NCI-H524 (cell line): ENCODE measurements around the gene HOXA3.

Source experiments
- DNase-seq, 2 experiments: peaks; one replicate each; lab custom pipeline; 2025; lab: John Stamatoyannopoulos, UW

The HOXA3 gene

GRCh38 chr7:27189295-27189996, 37.1 kb upstream of the HOXA3 start:
- DNase-seq = no peak

GRCh38 chr7:27188386-27189294, 36.3 kb upstream of the HOXA3 start:
- DNase-seq = no peak

DNA sequence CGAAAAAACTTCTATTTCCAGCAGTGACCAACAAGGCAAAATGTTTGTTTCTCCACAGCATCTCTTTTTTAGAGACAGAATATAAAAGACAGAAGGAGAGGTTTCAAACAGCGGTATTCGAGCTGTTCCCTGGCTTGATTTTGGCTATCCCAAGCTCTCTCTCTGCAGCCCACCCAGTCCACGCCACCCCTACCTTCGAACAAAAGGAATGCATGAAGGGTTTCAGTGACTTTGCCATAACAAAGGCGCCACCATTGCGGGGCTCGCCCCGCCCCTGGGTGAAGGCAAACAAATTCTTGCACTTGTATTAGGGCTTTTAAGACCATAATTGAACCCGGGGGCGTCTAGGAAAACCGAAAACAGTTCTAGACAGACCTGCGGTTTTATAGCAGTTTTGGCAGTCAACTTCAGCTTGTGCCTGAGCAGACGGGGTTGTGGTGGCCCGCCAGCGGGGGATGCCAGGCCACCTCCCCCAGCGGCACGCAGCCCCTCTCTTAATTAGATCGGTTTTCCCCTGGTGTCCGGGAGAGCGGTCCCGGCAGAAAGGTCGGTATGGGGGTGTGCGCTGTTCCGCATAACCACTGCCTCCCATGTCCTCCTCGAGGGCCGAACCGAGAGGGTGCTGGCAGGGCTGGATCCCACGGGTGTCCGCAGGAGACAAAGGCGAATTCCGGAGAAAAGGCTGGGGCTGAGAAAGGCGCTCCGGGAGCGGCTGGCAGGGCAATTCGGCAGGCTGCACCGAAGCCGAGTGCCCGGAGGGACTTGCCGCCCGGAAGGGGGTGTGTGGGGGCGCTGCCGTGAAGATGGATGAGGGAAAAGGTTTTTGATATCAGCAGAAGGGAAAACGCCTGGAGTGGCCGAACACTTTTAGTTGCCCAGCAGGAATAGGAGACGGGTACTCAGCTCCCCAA, 35.3 kb upstream of the HOXA3 start:
- no peak for DNase-seq

DNA sequence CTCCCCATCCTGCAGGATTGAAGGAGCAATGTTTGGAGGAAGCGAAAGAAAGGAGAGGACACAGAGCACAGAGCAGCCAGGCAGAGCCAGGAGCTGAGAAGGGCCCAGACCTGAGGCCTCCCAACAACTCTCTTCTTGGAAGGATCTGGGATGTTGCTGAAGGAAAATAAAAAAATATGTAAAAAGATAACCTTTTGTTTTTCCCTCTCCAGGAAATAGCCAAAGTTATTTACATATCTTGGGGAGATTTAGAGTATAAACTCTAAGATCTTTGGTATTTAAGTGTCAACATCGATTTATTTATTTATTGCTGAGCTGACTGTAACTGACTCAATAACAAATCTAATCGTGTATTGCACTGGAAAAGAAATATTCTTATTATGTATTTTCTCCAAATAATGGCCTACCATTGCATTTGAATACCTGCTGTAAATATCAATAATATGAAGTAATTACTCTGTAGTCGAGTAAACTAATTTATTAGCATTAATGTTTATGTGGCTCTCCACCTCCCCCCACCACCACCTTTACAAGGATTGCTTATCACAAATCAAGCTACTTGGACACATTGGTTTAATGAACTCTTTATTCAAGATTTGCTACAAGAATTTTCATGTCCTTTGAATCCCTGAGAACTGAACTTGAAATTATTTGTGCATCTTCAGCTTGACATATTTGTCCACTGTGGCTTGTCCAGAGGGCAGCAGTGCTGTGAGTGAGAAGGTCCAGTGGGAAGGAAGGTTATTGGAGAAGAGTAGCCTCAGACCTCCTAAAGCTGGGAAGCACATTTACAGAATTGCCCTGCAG, 34.5 kb upstream of the HOXA3 start:
- no peak for DNase-seq

DNA sequence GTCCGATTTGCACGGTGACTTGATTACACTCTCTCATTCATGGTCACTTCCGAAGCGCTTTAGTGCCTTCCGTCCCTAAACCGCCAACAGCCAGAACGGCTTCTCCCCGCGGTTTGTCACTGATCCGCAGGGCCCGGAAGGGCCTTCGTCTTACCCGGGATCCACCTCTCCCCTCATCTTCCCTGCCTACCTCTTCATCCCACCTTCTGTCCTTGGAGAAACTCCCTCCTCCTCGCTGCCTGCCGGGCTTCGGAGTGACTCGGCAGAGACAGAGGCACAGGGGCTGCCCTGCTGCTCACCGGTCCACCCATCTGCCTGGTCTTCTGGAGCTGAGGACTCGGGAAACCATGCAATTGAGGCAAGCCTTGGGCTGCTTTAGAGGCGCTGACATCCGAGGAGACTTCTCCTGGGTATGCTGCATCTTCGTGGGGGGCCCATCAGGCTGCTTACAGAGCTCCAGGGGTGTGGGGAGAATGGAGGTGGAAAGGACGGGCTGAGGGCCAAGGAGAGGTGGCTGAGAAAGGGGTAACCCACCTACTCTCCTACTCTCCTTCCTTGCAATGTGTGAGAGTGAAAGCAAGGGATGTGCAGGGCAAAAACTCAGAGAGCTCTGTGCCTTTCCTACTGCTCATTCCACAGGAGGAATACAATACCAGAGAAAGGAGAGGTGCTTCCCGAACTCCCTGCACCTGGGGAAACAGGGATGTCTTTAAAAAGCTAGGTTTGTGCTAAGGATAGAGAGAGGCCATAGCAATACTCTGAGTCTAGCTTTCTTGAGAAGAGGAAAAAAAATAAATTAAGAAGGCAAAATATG, 33.7 kb upstream of the HOXA3 start:
- DNase-seq = no peak

- DNase-seq = peak in 1 of 2 experiments; percentile 55
Observed at GRCh38 chr7:27185013-27185853, 32.9 kb upstream of the HOXA3 start, which contains the start of gene HOXA11. Gene HOXA11 (minus strand): TSS chr7:27185232. CDS start chr7:27185144, 88 bp downstream.

DNA sequence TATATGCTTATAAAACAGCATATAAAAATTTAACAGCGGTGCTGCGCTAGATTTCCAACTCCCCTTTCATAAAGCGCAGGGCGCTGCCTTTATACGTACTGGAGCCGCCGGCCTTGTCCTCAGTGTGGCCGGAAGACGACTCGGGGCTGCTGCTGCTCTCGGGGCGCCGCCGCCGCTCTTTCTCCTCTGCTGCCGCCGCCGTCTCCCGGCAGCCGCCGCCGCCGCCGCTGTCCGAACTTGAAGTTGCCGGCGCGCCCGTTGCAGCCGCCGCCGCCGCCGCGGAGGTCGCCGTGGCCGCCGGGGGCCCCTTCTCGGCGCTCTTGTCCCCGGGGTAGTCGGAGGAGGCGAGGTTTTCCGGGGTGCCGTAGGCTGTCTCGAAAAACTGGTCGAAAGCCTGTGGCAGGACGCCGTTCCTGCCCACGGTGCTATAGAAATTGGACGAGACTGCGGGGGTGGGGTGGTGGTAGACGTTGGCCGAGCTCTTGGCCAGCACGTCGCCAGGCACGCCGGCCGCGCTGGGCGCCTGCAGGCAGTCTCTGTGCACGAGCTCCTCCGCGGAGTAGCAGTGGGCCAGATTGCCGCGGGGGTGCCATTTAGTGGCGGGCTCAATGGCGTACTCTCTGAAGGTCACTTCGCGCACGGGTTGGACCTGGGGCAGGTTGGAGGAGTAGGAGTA, 32.1 kb upstream of the HOXA3 start:
- peak in 1 of 2 experiments; percentile 54 for DNase-seq

DNA sequence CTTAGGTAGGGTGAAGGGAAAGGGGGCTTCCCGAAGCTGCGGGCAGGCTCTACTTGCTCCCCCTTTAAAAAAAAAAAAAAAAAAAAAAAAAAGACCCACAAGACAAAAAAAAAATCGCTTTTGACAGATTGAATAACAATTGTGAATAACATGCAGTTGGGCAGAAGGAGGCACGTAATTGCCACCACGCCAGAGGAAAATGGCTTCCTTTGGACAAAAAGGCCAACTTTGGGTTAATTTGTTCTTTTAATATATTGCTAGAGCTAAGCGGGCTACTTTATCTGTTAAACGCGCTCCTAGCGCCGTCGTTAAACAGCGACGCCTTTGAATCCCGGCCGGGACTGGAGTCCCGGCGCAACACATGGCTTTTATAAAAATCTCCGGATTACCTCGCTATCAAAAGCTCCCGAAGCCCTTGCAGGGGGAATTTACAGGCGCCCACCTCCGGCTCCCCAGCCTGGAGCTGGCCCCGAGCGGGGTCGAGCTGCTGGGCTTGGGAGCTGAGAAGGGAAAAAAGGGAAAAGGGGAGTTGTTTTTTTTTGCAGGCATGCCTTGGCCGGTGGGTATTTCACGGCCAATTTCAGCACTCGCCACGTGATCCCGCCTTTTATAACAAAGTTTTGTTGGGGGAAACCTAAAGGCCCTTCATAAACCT, 31.4 kb upstream of the HOXA3 start:
- peak in 1 of 2 experiments; percentile 37 for DNase-seq

- peak; percentile 20 to 48 for DNase-seq
Observed at GRCh38 chr7:27182861-27183681, 30.7 kb upstream of the HOXA3 start.

- no peak for DNase-seq
Observed at GRCh38 chr7:27182285-27182841, 30.0 kb upstream of the HOXA3 start.

DNA sequence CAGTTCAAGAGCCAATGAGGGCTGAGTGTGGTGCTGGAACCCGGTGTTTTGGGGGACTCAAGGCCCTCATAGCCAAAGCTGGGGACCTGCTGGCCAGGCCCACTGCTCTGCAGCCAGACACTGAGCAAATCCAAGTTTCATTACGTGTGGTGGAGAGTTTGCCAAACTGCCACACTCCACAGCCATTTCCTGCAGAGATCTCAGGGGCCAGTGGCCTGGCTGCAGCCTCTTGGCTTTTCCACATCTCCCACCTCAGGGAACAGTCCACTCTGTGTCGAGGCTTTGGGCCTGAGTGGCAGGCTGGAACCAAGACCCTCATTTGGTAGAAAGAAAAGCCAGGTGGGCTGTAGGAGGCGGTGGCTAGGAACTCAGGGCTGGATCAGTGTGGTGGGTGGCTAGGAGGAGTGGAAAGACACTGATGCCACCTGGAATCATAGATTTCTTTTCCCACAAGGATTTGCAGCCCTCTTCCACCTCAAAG, 29.5 kb upstream of the HOXA3 start:
- DNase-seq = no peak

DNA sequence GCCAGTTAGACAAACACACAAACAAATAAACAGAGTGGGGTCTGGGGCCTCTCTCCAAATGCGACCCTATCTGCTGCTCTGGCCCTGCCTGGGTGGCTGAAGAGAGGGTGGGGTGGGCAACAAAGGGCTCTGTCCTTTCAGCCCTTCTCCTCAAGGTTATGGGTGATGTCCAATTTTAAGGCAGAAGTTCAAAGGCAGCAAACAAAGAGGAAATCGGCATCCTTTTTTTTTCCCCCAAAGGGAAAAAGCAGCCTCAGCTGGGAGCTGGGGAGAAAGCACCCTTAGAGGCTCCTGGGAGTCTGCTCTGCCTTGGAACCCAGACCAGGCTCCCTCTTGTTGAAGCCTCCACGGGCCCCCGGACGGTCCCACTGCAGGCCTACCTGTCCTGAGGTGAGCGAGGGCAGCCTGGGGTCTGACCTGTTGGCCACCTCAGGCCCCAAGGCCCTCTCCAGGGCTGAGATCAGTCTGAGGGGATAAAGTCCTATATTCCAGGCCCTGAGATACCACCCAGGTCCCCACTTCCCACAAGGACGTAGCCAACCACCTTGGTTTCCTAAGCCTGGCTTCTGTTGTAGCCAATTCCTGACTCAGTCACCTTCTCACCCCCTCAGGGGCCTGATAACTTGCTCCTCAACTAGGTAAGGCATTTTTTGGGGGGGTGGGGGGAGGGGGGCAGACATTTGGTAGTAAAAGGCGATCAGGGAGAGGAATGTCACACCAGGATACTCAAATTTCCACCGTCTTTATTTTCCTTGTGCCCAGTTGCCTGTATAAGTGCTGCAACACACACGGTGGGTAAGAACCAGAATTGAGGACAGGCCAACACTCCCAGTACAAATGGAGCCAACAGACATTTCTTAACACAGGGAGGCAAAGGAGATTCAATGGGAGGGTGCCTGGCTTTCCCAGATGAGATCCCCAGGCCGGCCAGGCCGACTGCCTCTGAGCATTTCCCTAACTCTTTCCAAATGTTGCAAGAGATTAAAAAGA, 28.3 kb upstream of the HOXA3 start:
- DNase-seq = no peak

GRCh38 chr7:27179503-27180430, 27.4 kb upstream of the HOXA3 start:
- DNase-seq = peak; percentile 34 to 60

DNA sequence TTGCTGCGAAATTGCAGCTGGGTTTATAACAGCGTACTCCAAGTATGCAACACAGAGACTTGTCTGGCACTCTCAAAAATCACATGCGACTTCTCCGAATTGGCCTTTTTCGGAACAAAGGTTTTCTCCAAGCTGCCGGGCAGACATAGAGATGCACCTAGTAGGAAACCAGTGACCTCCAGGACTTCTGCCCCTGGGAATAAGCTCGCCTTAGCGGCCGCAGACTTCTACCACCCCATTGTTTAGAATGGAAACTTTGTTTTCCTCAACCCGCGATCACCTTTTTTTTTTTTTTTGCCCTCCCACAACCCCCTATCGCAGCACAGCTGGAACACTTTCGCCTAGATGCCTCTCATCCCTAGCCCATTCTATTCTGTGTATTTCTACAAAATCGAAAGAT, 26.6 kb upstream of the HOXA3 start:
- DNase-seq = no peak
